ENCODE measurements around the gene ELFN2. TPM values are rescaled to one million over a fixed set of nuclear protein-coding genes. Genes with fewer than 3 reads are reported as not detected.
A peak's percentile ranks its signal among the peaks of the same experiment; 100 is the strongest.

ELFN2 gene
- total RNA-seq, 1 experiment from 2014 or later = 10.0 TPM

- Histone ChIP-seq H3K9me2 (replicated peaks; ENCODE audit: low read length) (no peaks in the 10 kb centered on the region), H3K36me3 (ENCODE audit: low read depth, low read length) (no peaks in the 10 kb centered on the region), H3K4me2 (ENCODE audit: low read length) (peak overlapping the region; percentile 79), H3K4me1 (ENCODE audit: insufficient read depth, low read length) (peaks cover 61% of the 10 kb centered on the region), H3F3A (ENCODE audit: low read length, unreplicated experiment) (no peaks in the 10 kb centered on the region), H3K9ac (ENCODE audit: low read length) (peak overlapping the region; percentile 24), H3K4me3 (ENCODE audit: low read length) (peak overlapping the region; percentile 57), H3K9me3 (ENCODE audit: low read length) (no peaks in the 10 kb centered on the region), H4K20me1 (ENCODE audit: low read length) (no peaks in the 10 kb centered on the region), H3K27ac (ENCODE audit: low read length) (peak overlapping the region; percentile 99), H3K27me3 (ENCODE audit: low read length) (no peaks in the 10 kb centered on the region), H3K79me2 (ENCODE audit: low read length) (no peaks in the 10 kb centered on the region), H2AFZ (ENCODE audit: low read length) (peak overlapping the region; percentile 68)
- POLR2A ChIA-PET (ENCODE audit: unreplicated experiment) = no interaction called here
- CTCF ChIA-PET = no interaction called here
- no TSS peak for BruUV-seq (replicated peaks)
- DNase-seq (peak; percentile 44), ATAC-seq (peak; percentile 31; the same call in 1 of the 2 replicates)
- intact Hi-C loops (cut with micrococcal nuclease) = no loop called here
- TF ChIP-seq EZH2 (IDR thresholded peaks at IDR 0.05; ENCODE audit: low read length, unreplicated experiment) (no peak), EZH2phosphoT487 (IDR thresholded peaks at IDR 0.05; ENCODE audit: borderline replicate concordance, low read length) (no peak)
- TF ChIP-seq, protein P1, sequence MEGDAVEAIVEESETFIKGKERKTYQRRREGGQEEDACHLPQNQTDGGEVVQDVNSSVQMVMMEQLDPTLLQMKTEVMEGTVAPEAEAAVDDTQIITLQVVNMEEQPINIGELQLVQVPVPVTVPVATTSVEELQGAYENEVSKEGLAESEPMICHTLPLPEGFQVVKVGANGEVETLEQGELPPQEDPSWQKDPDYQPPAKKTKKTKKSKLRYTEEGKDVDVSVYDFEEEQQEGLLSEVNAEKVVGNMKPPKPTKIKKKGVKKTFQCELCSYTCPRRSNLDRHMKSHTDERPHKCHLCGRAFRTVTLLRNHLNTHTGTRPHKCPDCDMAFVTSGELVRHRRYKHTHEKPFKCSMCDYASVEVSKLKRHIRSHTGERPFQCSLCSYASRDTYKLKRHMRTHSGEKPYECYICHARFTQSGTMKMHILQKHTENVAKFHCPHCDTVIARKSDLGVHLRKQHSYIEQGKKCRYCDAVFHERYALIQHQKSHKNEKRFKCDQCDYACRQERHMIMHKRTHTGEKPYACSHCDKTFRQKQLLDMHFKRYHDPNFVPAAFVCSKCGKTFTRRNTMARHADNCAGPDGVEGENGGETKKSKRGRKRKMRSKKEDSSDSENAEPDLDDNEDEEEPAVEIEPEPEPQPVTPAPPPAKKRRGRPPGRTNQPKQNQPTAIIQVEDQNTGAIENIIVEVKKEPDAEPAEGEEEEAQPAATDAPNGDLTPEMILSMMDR (conservative IDR thresholded peaks at IDR 0.05; ENCODE audit: low read depth, low read length) = no peak
These were observed 92.1 kb downstream of the ELFN2 start for GRCh38 chr22:37334859-37335805.

GRCh38 chr22:37334461-37334858 is 92.8 kb downstream of the ELFN2 start:
- Histone ChIP-seq H2AFZ (ENCODE audit: low read length) (no peak overlapping the region), H3K9me2 (replicated peaks; ENCODE audit: low read length) (no peaks in the 10 kb centered on the region), H3K4me2 (ENCODE audit: low read length) (peak overlapping the region; percentile 79), H3K79me2 (ENCODE audit: low read length) (no peaks in the 10 kb centered on the region), H3K4me3 (ENCODE audit: low read length) (peak overlapping the region; percentile 57; the same call in 1 of the 2 replicates), H3K9me3 (ENCODE audit: low read length) (no peaks in the 10 kb centered on the region), H3F3A (ENCODE audit: low read length, unreplicated experiment) (no peaks in the 10 kb centered on the region), H3K27me3 (ENCODE audit: low read length) (no peaks in the 10 kb centered on the region), H3K9ac (ENCODE audit: low read length) (no peak overlapping the region), H3K4me1 (ENCODE audit: insufficient read depth, low read length) (peaks cover 68% of the 10 kb centered on the region), H3K36me3 (ENCODE audit: low read depth, low read length) (no peaks in the 10 kb centered on the region), H3K27ac (ENCODE audit: low read length) (no peak overlapping the region), H4K20me1 (ENCODE audit: low read length) (no peaks in the 10 kb centered on the region)
- POLR2A ChIA-PET (ENCODE audit: unreplicated experiment) = no interaction called here
- no peak for ATAC-seq
- no peak for TF ChIP-seq EZH2 (IDR thresholded peaks at IDR 0.05; ENCODE audit: low read length, unreplicated experiment)
- TF ChIP-seq, protein P1 (conservative IDR thresholded peaks at IDR 0.05; ENCODE audit: low read depth, low read length) = no peak
- no peak for TF ChIP-seq EZH2phosphoT487 (IDR thresholded peaks at IDR 0.05; ENCODE audit: borderline replicate concordance, low read length)
- no TSS peak for BruUV-seq (replicated peaks)
- peak; percentile 0 for DNase-seq
- CTCF ChIA-PET = no interaction called here
- intact Hi-C loops (cut with micrococcal nuclease) = no loop called here
